SK-N-SH (cell line): ENCODE measurements around the gene UBR3. TPM values are rescaled to one million over a fixed set of nuclear protein-coding genes. Genes with fewer than 3 reads are reported as not detected.

Experiments used
- CTCF ChIA-PET: fragments of 300-600, 350-600 bp; formaldehyde crosslinking; extraction: SDS; loops from one replicate; lab custom pipeline; 2021; lab: Yijun Ruan, JAX
- POLR2A ChIA-PET: fragments of 350-600 bp; sonication (Branson Sonifier 250); formaldehyde crosslinking; extraction: SDS; loops from one replicate; lab custom pipeline; 2020; ENCODE audit warnings: antibody characterized with exemption, inconsistent platforms; lab: Yijun Ruan, JAX
- DNase-seq: peaks from one replicate; pipeline ENCODE4 v3.0.0; 2012
- H2AFZ ChIP-seq: fragments of 200-600 bp; sonication (generic); 2 replicates; pipeline ENCODE4 v1.8.1; 2016; ENCODE audit warnings: antibody characterized with exemption, mild to moderate bottlenecking, low read depth
- H3F3A ChIP-seq: fragments of 200-600 bp; sonication (generic); replicated peaks from 2 replicates; pipeline ENCODE3; 2016; ENCODE audit warnings: antibody characterized with exemption, mild to moderate bottlenecking; ENCODE audit not compliant: insufficient read depth
- H3K27ac ChIP-seq, 2 experiments: fragments of 200-500 bp in 1 of 2; fragments of 200-600 bp in 1 of 2; sonication (Bioruptor generic) in 1 of 2; sonication (generic), shearing (Covaris generic) in 1 of 2; 2 replicates each; pipeline versions ENCODE4 v1.5.1 to v1.6.1; 2014 to 2016; ENCODE audit warnings: low read depth in 2 of 2, inconsistent platforms in 1 of 2, low read length in 1 of 2, mild to moderate bottlenecking in 1 of 2, mixed read lengths in 1 of 2
- H3K27me3 ChIP-seq: fragments of 200-600 bp; sonication (generic), shearing (Covaris generic); 2 replicates; pipeline ENCODE4 v1.6.1; 2016; ENCODE audit warnings: mixed run types; ENCODE audit not compliant: insufficient read depth
- H3K36me3 ChIP-seq, 2 experiments: fragments of 200-500 bp in 1 of 2; fragments of 200-600 bp in 1 of 2; sonication (Bioruptor generic) in 1 of 2; sonication (generic) in 1 of 2; replicated peaks in 1 of 2; 2 replicates each; pipeline versions ENCODE3 to v1.5.1; 2014 to 2016; ENCODE audit warnings: low read length in 1 of 2, mild to moderate bottlenecking in 1 of 2; ENCODE audit not compliant: insufficient read depth in 2 of 2, control insufficient read depth in 1 of 2
- H3K4me1 ChIP-seq, 2 experiments: fragments of 200-500 bp in 1 of 2; fragments of 200-600 bp in 1 of 2; sonication (Bioruptor generic) in 1 of 2; sonication (generic), shearing (Covaris generic) in 1 of 2; 2 replicates each; pipeline versions ENCODE4 v1.5.1 to v1.6.1; 2014 to 2016; ENCODE audit warnings: low read depth in 1 of 2, low read length in 1 of 2, mixed run types in 1 of 2; ENCODE audit not compliant: insufficient read depth in 2 of 2, control insufficient read depth in 1 of 2
- H3K4me2 ChIP-seq: fragments of 200-600 bp; sonication (generic), shearing (Covaris generic); 2 replicates; pipeline ENCODE4 v1.6.1; 2017; ENCODE audit warnings: mixed run types
- H3K4me3 ChIP-seq, 2 experiments: fragments of 200-500 bp in 1 of 2; fragments of 200-600 bp in 1 of 2; sonication (Bioruptor generic) in 1 of 2; sonication (generic), shearing (Covaris generic) in 1 of 2; 2 replicates each; pipeline versions ENCODE4 v1.5.1 to v1.8.1; 2014 to 2016; ENCODE audit warnings: low read depth in 2 of 2, inconsistent platforms in 1 of 2, low read length in 1 of 2, mild to moderate bottlenecking in 1 of 2, mixed read lengths in 1 of 2, moderate library complexity in 1 of 2
- H3K79me2 ChIP-seq: fragments of 200-600 bp; sonication (generic); 2 replicates; pipeline ENCODE4 v1.8.1; 2017; ENCODE audit warnings: mild to moderate bottlenecking; ENCODE audit not compliant: insufficient read depth
- H3K9ac ChIP-seq: fragments of 200-600 bp; sonication (generic); 2 replicates; pipeline ENCODE4 v1.6.1; 2017; ENCODE audit warnings: mixed run types
- H3K9me2 ChIP-seq: fragments of 200-600 bp; sonication (generic); 2 replicates; pipeline ENCODE4 v1.6.1; 2017; ENCODE audit warnings: mixed run types
- H3K9me3 ChIP-seq: fragments of 200-600 bp; sonication (generic); 2 replicates; pipeline ENCODE4 v1.6.1; 2017; ENCODE audit warnings: mixed run types, mild to moderate bottlenecking, moderate library complexity
- H4K20me1 ChIP-seq: fragments of 200-600 bp; sonication (generic); 2 replicates; pipeline ENCODE4 v1.6.1; 2017; ENCODE audit warnings: mild to moderate bottlenecking, mixed run types; ENCODE audit not compliant: insufficient read depth
- ELF1 ChIP-seq: IDR thresholded peaks from 2 replicates; pipeline ENCODE4 v1.4.0; 2012
- EP300 ChIP-seq, 2 experiments: IDR thresholded peaks; 2 replicates each; pipeline versions ENCODE4 v1.4.0 to v1.6.1; 2012; ENCODE audit warnings: borderline replicate concordance in 1 of 2, low read depth in 1 of 2, low read length in 1 of 2
- EZH2phosphoT487 ChIP-seq: fragments of 200-600 bp; sonication (generic); IDR thresholded peaks from 2 replicates; pipeline ENCODE4 v1.6.1; 2017; ENCODE audit warnings: low read depth, mixed run types, mild to moderate bottlenecking, antibody characterized with exemption, moderate library complexity, borderline replicate concordance
- FOSL2 ChIP-seq: IDR thresholded peaks from 2 replicates; pipeline ENCODE4 v1.4.0; 2012; ENCODE audit warnings: low read depth, mild to moderate bottlenecking, moderate library complexity, borderline replicate concordance
- FOXJ3 ChIP-seq: sonication (generic); formaldehyde crosslinking; IDR thresholded peaks from 2 replicates; pipeline ENCODE4 v1.5.1; 2020; ENCODE audit warnings: mild to moderate bottlenecking, missing genetic modification reagents
- FOXM1 ChIP-seq: IDR thresholded peaks from 2 replicates; pipeline ENCODE4 v1.4.0; 2012; ENCODE audit warnings: low read depth, mild to moderate bottlenecking
- GABPA ChIP-seq: IDR thresholded peaks from 2 replicates; pipeline ENCODE4 v1.4.0; 2012; ENCODE audit warnings: low read depth, mild to moderate bottlenecking
- GATA2 ChIP-seq: sonication (generic); formaldehyde crosslinking; IDR thresholded peaks from 2 replicates; pipeline ENCODE4 v1.5.0; 2020; ENCODE audit warnings: mild to moderate bottlenecking, missing genetic modification reagents
- JUND ChIP-seq: IDR thresholded peaks from 2 replicates; pipeline ENCODE4 v1.4.0; 2012
- MAX ChIP-seq: IDR thresholded peaks from 2 replicates; pipeline ENCODE4 v1.4.0; 2012; ENCODE audit warnings: low read depth
- MEF2A ChIP-seq: IDR thresholded peaks from 2 replicates; pipeline ENCODE4 v1.4.0; 2012; ENCODE audit warnings: low read depth, borderline replicate concordance
- MXI1 ChIP-seq: IDR thresholded peaks from 2 replicates; pipeline ENCODE4 v1.6.1; 2012; ENCODE audit warnings: mild to moderate bottlenecking, low read depth, low read length, improper control_type of control experiment
- NRF1 ChIP-seq: IDR thresholded peaks from 2 replicates; pipeline ENCODE4 v1.6.1; 2012; ENCODE audit warnings: low read depth, mild to moderate bottlenecking, low read length
- POLR2AphosphoS5 ChIP-seq: IDR thresholded peaks from 2 replicates; pipeline ENCODE4 v1.6.1; 2012; ENCODE audit warnings: low read depth, low read length
- RAD21 ChIP-seq: IDR thresholded peaks from 2 replicates; pipeline ENCODE4 v1.6.1; 2012; ENCODE audit warnings: mild to moderate bottlenecking, low read length
- RXRA ChIP-seq: IDR thresholded peaks from 2 replicates; pipeline ENCODE4 v1.4.0; 2012; ENCODE audit warnings: low read depth, mild to moderate bottlenecking, borderline replicate concordance
- SIN3A ChIP-seq: IDR thresholded peaks from 2 replicates; pipeline ENCODE4 v1.6.1; 2012; ENCODE audit warnings: low read depth, mild to moderate bottlenecking, low read length, moderate library complexity, borderline replicate concordance
- SMC3 ChIP-seq: IDR thresholded peaks from 2 replicates; pipeline ENCODE4 v1.6.1; 2012; ENCODE audit warnings: low read depth, low read length, improper control_type of control experiment
- TCF12 ChIP-seq: IDR thresholded peaks from 2 replicates; pipeline ENCODE4 v1.4.0; 2012
- TEAD4 ChIP-seq: IDR thresholded peaks from 2 replicates; pipeline ENCODE4 v1.4.0; 2012; ENCODE audit warnings: mild to moderate bottlenecking, borderline replicate concordance; ENCODE audit not compliant: insufficient read depth
- USF1 ChIP-seq: IDR thresholded peaks from 2 replicates; pipeline ENCODE4 v1.4.0; 2012; ENCODE audit warnings: low read depth, borderline replicate concordance
- YY1 ChIP-seq: IDR thresholded peaks from 2 replicates; pipeline ENCODE4 v1.4.0; 2012; ENCODE audit warnings: low read depth, mild to moderate bottlenecking
- WGBS: methylation state at CpG from one replicate; pipeline ENCODE4 v1.1.6; 2017; ENCODE audit warnings: low lambda C conversion rate; 5-methylcytosine and 5-hydroxymethylcytosine counted together
- polyA plus RNA-seq, 3 experiments: library from polyadenylated mRNA; depleted of rRNA; stranded (reverse); fragments of >200 nt; gene quantifications; 2 replicates each; pipeline ENCODE4 v1.2.3, GENCODE V29; 2012
- TF ChIP-seq, protein P1 (sequence below): fragments of 150-350 bp; IDR thresholded peaks from 2 replicates; pipeline ENCODE4 v1.6.1; 2016; ENCODE audit warnings: mild to moderate bottlenecking, low read depth, low read length

Gene UBR3
- polyA plus RNA-seq, 1 of the 3 experiments (the other 2 are of a cell fraction): 5.2 TPM

DNA sequence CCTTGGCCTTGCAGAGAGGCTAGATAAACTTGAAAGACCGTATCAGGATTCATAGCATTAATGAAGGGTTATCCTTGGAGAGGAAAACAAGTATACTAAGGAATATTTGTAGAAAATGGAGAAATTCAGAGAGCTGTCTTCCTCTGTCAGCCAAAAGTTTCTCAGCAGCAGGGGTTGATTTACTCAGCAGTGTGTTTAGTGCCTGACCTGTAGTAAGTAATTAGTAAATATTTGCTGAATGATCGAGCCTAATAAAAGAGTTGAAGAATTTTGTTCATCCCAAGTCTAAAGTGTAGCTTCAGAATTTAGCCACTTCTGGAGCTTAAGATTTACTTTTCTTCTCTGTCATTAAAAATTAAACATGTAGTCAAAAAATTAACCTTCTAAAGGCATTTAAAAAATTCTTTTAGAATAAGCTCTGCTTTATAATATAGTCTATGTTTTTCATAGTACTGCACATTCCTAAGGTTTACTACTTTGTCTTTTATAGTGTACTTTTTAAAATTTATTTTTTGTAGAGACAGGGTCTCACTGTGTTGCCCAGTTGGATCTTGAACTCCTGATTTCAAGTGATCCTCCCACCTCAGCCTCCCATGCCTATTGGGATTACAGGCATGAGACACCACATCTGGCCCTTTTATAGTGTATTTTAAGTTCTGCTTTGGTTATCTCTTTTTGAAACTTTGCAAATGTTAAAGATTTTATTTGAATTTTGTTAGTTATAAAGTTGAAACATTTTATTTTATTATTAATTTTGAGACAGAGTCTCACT lies 212.3 kb downstream of the UBR3 start (continued):
- no peak for TF ChIP-seq MXI1
- TF ChIP-seq GATA2 (CRISPR knock-in tag): no peak
- TF ChIP-seq NRF1: no peak
- TF ChIP-seq SIN3A: no peak
- TF ChIP-seq ELF1: no peak
- TF ChIP-seq USF1: no peak
- TF ChIP-seq JUND: no peak
- no peak for TF ChIP-seq SMC3
- TF ChIP-seq, protein P1, sequence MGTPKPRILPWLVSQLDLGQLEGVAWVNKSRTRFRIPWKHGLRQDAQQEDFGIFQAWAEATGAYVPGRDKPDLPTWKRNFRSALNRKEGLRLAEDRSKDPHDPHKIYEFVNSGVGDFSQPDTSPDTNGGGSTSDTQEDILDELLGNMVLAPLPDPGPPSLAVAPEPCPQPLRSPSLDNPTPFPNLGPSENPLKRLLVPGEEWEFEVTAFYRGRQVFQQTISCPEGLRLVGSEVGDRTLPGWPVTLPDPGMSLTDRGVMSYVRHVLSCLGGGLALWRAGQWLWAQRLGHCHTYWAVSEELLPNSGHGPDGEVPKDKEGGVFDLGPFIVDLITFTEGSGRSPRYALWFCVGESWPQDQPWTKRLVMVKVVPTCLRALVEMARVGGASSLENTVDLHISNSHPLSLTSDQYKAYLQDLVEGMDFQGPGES: no peak
- TF ChIP-seq EZH2phosphoT487: no peak
- no peak for TF ChIP-seq GABPA
- no peak for TF ChIP-seq TCF12
- no peak for TF ChIP-seq MEF2A
- TF ChIP-seq RAD21: no peak
- TF ChIP-seq POLR2AphosphoS5: no peak
- TF ChIP-seq, all 33 proteins: peak for 0

GRCh38 chr2:170044751-170045478 lies 217.7 kb downstream of the UBR3 start:
- TF ChIP-seq MEF2A (no peak), GABPA (no peak), EP300 (IDR thresholded peaks at IDR 0.05; ENCODE audit: borderline replicate concordance in 1 of 2, low read depth in 1 of 2, low read length in 1 of 2) (no peak), SMC3 (no peak), FOXJ3 (CRISPR knock-in tag) (no peak), JUND (no peak), TEAD4 (no peak), GATA2 (CRISPR knock-in tag) (no peak), FOSL2 (no peak), ELF1 (no peak), RXRA (no peak), EZH2phosphoT487 (no peak), YY1 (no peak), RAD21 (no peak), POLR2AphosphoS5 (no peak), FOXM1 (no peak), MAX (no peak)
- TF ChIP-seq, protein P1: no peak
- H3K9ac ChIP-seq: no peak overlapping the region
- WGBS: 87% methylated on average over 3 of the region's 3 CpGs

More at GRCh38 chr2:170044751-170045478, 217.7 kb downstream of the UBR3 start:
- Histone ChIP-seq H3K79me2 (no peaks in the 10 kb centered on the region), H3K9me2 (no peaks in the 10 kb centered on the region), H2AFZ (no peak overlapping the region), H3K4me1 (no peaks in the 10 kb centered on the region), H3F3A (no peaks in the 10 kb centered on the region), H3K4me2 (no peak overlapping the region), H3K27me3 (no peaks in the 10 kb centered on the region), H4K20me1 (no peaks in the 10 kb centered on the region), H3K36me3 (peaks cover 6% of the 10 kb centered on the region in 2 experiments), H3K4me3 (no peak overlapping the region), H3K9me3 (no peaks in the 10 kb centered on the region), H3K27ac (no peak overlapping the region)
- ChIA-PET POLR2A (no interaction called here), CTCF (no interaction called here)
- DNase-seq: no peak
